CD14-positive monocyte (primary cell): ENCODE results near the gene PRDX4. TPM values are rescaled to one million over a fixed set of nuclear protein-coding genes. Genes with fewer than 3 reads are reported as not detected.

Experiments used
- DNase-seq, 3 donors: peaks; one replicate each; pipeline ENCODE4 v3.0.0-alpha.2; 2011 to 2022
- H2AFZ ChIP-seq: 2 replicates; pipeline ENCODE4 v1.6.0; 2012; ENCODE audit warnings: mild to moderate bottlenecking, low read depth, low read length, inconsistent platforms; ENCODE audit not compliant: insufficient read depth, poor library complexity, severe bottlenecking
- H3K27ac ChIP-seq, 2 donors: 1 replicate in 1 of 2; 2 replicates in 1 of 2; pipeline ENCODE4 v1.5.1; 2012 to 2013; ENCODE audit warnings: low read length in 2 of 2, control low read depth in 1 of 2, inconsistent platforms in 1 of 2, low read depth in 1 of 2, mild to moderate bottlenecking in 1 of 2
- H3K27me3 ChIP-seq, 2 donors: one replicate each; pipeline versions ENCODE4 v1.6.0 to v1.6.1; 2011 to 2013; ENCODE audit warnings: low read length in 2 of 2; ENCODE audit not compliant: control insufficient read depth in 2 of 2, insufficient read depth in 2 of 2
- H3K36me3 ChIP-seq, 2 donors: replicated peaks in 1 of 2; 1 replicate in 1 of 2; 2 replicates in 1 of 2; pipeline versions ENCODE4 v1.5.1 to v1.6.1; 2012 to 2013; ENCODE audit warnings: low read length in 2 of 2, control low read depth in 1 of 2, inconsistent platforms in 1 of 2, mild to moderate bottlenecking in 1 of 2; ENCODE audit not compliant: insufficient read depth in 2 of 2, control insufficient read depth in 1 of 2
- H3K4me1 ChIP-seq, 2 donors: 1 replicate in 1 of 2; 2 replicates in 1 of 2; pipeline versions ENCODE4 v1.5.1 to v1.6.1; 2012 to 2013; ENCODE audit warnings: low read length in 2 of 2, control low read depth in 1 of 2, inconsistent platforms in 1 of 2, mild to moderate bottlenecking in 1 of 2, moderate library complexity in 1 of 2; ENCODE audit not compliant: insufficient read depth in 2 of 2, control insufficient read depth in 1 of 2
- H3K4me2 ChIP-seq: replicated peaks from 2 replicates; pipeline ENCODE3; 2012; ENCODE audit warnings: low read length, moderate library complexity, mild to moderate bottlenecking; ENCODE audit not compliant: poor library complexity, severe bottlenecking; ENCODE audit errors: extremely low read depth
- H3K4me3 ChIP-seq, 3 experiments: fragments of 200-600 bp in 1 of 3; sonication (generic) in 1 of 3; replicated peaks in 1 of 3; 1 replicate in 2 of 3; 2 replicates in 1 of 3; pipeline ENCODE4 v1.5.1; 2011 to 2013; ENCODE audit warnings: low read length in 3 of 3, mild to moderate bottlenecking in 3 of 3, control low read depth in 2 of 3, low read depth in 2 of 3, inconsistent platforms in 1 of 3, moderate library complexity in 1 of 3
- H3K79me2 ChIP-seq: 2 replicates; pipeline ENCODE4 v1.6.0; 2012; ENCODE audit warnings: mild to moderate bottlenecking, control low read depth, inconsistent platforms, low read length, moderate library complexity; ENCODE audit not compliant: insufficient read depth
- H3K9ac ChIP-seq: 2 replicates; pipeline ENCODE4 v1.6.0; 2017; ENCODE audit warnings: low read length, mild to moderate bottlenecking; ENCODE audit not compliant: insufficient read depth, poor library complexity, severe bottlenecking
- H3K9me3 ChIP-seq, 2 donors: replicated peaks in 1 of 2; 1 replicate in 1 of 2; 2 replicates in 1 of 2; pipeline versions ENCODE4 v1.5.1 to v1.6.1; 2012 to 2013; ENCODE audit warnings: low read length in 2 of 2, control low read depth in 1 of 2; ENCODE audit not compliant: control insufficient read depth in 1 of 2, insufficient read depth in 1 of 2
- H4K20me1 ChIP-seq: 2 replicates; pipeline ENCODE4 v1.6.0; 2012; ENCODE audit warnings: mild to moderate bottlenecking, low read length, control low read depth, moderate library complexity; ENCODE audit not compliant: insufficient read depth
- H3K27ac Mint-ChIP-seq, 7 donors: one replicate each; pipeline ENCODE4 v1.8.0; 2020; ENCODE audit warnings: mild to moderate bottlenecking in 7 of 7, mixed read lengths in 7 of 7, moderate library complexity in 6 of 7, inconsistent platforms in 2 of 7
- H3K27me3 Mint-ChIP-seq, 3 donors: one replicate each; pipeline ENCODE4 v1.8.0; 2021 to 2022; ENCODE audit warnings: low read depth in 3 of 3, mild to moderate bottlenecking in 3 of 3, mixed read lengths in 3 of 3, moderate library complexity in 3 of 3, inconsistent platforms in 1 of 3
- H3K36me3 Mint-ChIP-seq, 2 donors: one replicate each; pipeline ENCODE4 v1.8.0; 2020; ENCODE audit warnings: mixed read lengths in 2 of 2, inconsistent platforms in 1 of 2, mild to moderate bottlenecking in 1 of 2
- H3K4me1 Mint-ChIP-seq: one replicate; pipeline ENCODE4 v1.8.0; 2020; ENCODE audit warnings: mild to moderate bottlenecking, mixed read lengths
- H3K4me3 Mint-ChIP-seq, 2 donors: one replicate each; pipeline ENCODE4 v1.8.0; 2020; ENCODE audit warnings: mild to moderate bottlenecking in 2 of 2, mixed read lengths in 2 of 2, moderate library complexity in 1 of 2
- H3K9me3 Mint-ChIP-seq, 7 donors: one replicate each; pipeline ENCODE4 v1.8.0; 2020 to 2022; ENCODE audit warnings: mixed read lengths in 7 of 7, mild to moderate bottlenecking in 6 of 7, moderate library complexity in 6 of 7, inconsistent platforms in 2 of 7
- WGBS: methylation state at CpG from one replicate; pipeline ENCODE4 v1.1.5; 2013; ENCODE audit warnings: missing lambda C conversion rate; ENCODE audit not compliant: insufficient coverage; 5-methylcytosine and 5-hydroxymethylcytosine counted together
- intact Hi-C, 2 donors: fragments of 100-400 bp; cut with micrococcal nuclease; formaldehyde crosslinking; loops; one replicate each; pipeline versions ENCODE4 v1.15.0 to v1.15.1; 2023
- polyA plus RNA-seq, 3 donors: library from polyadenylated mRNA; depleted of rRNA in 1 of 3; unstranded in 2 of 3; stranded (reverse) in 1 of 3; fragments of 300-500 nt in 2 of 3; fragments of >200 nt in 1 of 3; fragmentation: Illumina TruSeq in 2 of 3; gene quantifications; 1 replicate in 2 of 3; 2 replicates in 1 of 3; pipeline ENCODE4 v1.2.3, GENCODE V29; 2012 to 2021
- TF ChIP-seq, protein P1 (sequence below): fragments of 200-600 bp; IDR thresholded peaks from one replicate; pipeline ENCODE4 v1.8.0; 2022; ENCODE audit warnings: antibody characterized with exemption, mild to moderate bottlenecking

The PRDX4 gene
- polyA plus RNA-seq, 3 donors: 12.8 to 76.2 (median 60.6) TPM

DNA sequence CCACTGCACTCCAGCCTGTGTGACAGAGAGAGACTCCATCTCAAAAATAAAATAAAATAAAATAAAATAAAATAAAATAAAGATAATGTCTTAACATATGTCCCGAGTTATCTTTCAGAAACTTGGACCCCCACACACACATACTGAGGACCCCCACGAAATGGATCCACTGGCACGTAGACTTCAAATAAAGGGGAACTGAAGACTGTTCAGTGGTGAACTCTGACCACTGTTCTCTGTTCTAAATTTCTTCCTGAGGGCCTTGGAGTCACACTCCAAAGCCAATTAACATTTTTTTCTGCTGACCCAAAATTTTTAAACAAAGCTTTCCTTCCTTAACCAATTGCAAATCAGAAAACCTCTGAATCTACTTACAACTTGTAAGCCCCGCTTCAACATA, 43.5 kb upstream of the PRDX4 start:
- peaks cover 0 to 2% (median 0%) of the 10 kb centered on the region in 7 donors for H3K9me3 Mint-ChIP-seq
- WGBS: no CpG with 5 or more reads among the region's 4 CpGs

DNA sequence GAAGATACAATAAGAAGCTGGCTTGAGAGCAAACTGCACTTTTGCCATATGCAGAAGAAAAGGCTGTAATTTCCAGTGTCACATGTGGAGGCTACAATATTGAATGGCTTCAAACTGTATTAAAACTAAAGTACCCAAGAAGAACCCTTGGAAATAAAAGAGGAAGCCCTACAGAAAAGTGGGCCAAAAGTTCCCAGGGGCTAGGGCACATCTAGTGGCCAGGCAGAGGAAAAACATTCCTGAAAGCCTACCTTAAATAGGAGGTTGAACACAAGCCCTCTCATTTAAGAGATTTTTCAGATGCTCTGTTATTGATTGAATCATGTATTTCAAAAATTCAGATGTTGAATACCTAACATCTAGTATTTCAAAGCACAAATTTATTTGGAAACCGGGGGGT, 40.6 kb upstream of the PRDX4 start:
- WGBS: no CpG with 5 or more reads among the region's 1 CpG
- H3K36me3 ChIP-seq: no peaks in the 10 kb centered on the region
- no peak overlapping the region for H3K4me2 ChIP-seq
- H3K27ac Mint-ChIP-seq: no peak overlapping the region
- no peaks in the 10 kb centered on the region for H3K4me1 Mint-ChIP-seq
- TF ChIP-seq, protein P1, sequence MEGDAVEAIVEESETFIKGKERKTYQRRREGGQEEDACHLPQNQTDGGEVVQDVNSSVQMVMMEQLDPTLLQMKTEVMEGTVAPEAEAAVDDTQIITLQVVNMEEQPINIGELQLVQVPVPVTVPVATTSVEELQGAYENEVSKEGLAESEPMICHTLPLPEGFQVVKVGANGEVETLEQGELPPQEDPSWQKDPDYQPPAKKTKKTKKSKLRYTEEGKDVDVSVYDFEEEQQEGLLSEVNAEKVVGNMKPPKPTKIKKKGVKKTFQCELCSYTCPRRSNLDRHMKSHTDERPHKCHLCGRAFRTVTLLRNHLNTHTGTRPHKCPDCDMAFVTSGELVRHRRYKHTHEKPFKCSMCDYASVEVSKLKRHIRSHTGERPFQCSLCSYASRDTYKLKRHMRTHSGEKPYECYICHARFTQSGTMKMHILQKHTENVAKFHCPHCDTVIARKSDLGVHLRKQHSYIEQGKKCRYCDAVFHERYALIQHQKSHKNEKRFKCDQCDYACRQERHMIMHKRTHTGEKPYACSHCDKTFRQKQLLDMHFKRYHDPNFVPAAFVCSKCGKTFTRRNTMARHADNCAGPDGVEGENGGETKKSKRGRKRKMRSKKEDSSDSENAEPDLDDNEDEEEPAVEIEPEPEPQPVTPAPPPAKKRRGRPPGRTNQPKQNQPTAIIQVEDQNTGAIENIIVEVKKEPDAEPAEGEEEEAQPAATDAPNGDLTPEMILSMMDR: no peak
- H3K79me2 ChIP-seq: no peaks in the 10 kb centered on the region
- no peak for DNase-seq
- no peak overlapping the region for H3K9ac ChIP-seq
- no peak overlapping the region for H3K27ac ChIP-seq
- no peak overlapping the region for H2AFZ ChIP-seq
- no peaks in the 10 kb centered on the region for H3K9me3 ChIP-seq
- no peaks in the 10 kb centered on the region for H3K4me1 ChIP-seq
- H3K36me3 Mint-ChIP-seq: no peaks in the 10 kb centered on the region
- H3K27me3 ChIP-seq: peaks cover 0 to 4% of the 10 kb centered on the region in 2 donors
- H4K20me1 ChIP-seq: no peaks in the 10 kb centered on the region
- peaks cover 0 to 3% (median 2%) of the 10 kb centered on the region in 3 donors for H3K27me3 Mint-ChIP-seq
- no peak overlapping the region for H3K4me3 Mint-ChIP-seq
- no peaks in the 10 kb centered on the region for H3K9me3 Mint-ChIP-seq
- H3K4me3 ChIP-seq: no peak overlapping the region
- intact Hi-C loops: no loop called here

More for the DNA sequence above, 43.5 kb upstream of the PRDX4 start:
- Histone ChIP-seq H3K27ac (no peak overlapping the region), H4K20me1 (no peaks in the 10 kb centered on the region), H3K4me2 (no peak overlapping the region), H3K4me3 (no peak overlapping the region), H2AFZ (no peak overlapping the region), H3K79me2 (no peaks in the 10 kb centered on the region), H3K36me3 (no peaks in the 10 kb centered on the region), H3K27me3 (peaks cover 0 to 4% of the 10 kb centered on the region in 2 donors), H3K9me3 (no peaks in the 10 kb centered on the region), H3K4me1 (no peaks in the 10 kb centered on the region), H3K9ac (no peak overlapping the region)
- H3K4me1 Mint-ChIP-seq: no peaks in the 10 kb centered on the region
- peaks cover 0 to 2% (median 2%) of the 10 kb centered on the region in 3 donors for H3K27me3 Mint-ChIP-seq
- H3K36me3 Mint-ChIP-seq: no peaks in the 10 kb centered on the region
- intact Hi-C loops: no loop called here
- DNase-seq: no peak
- TF ChIP-seq, protein P1: no peak
- H3K4me3 Mint-ChIP-seq: no peak overlapping the region
- no peak overlapping the region for H3K27ac Mint-ChIP-seq
